Right lobe of liver (tissue), 6 donors: ENCODE measurements around the gene SLF2. TPM values are rescaled to one million over a fixed set of nuclear protein-coding genes. Genes with fewer than 3 reads are reported as not detected.

ENCODE experiments used
- ATAC-seq, 4 donors: fragments of 200-7000 bp; cut with Tn5 transposase; one replicate each; pipeline ENCODE4 v1.9.1; 2020; ENCODE audit warnings: mild to moderate bottlenecking in 4 of 4, moderate library complexity in 4 of 4
- DNase-seq, 3 donors: peaks; one replicate each; pipeline ENCODE4 v3.0.0-alpha.2; 2020
- H3K27ac ChIP-seq, 3 donors: fragments of 200-600 bp; one replicate each; pipeline ENCODE4 v1.8.0; 2022
- H3K27me3 ChIP-seq, 2 donors: fragments of 200-600 bp; one replicate each; pipeline ENCODE4 v1.8.0; 2022
- H3K36me3 ChIP-seq, 4 donors: fragments of 200-600 bp; sonication (generic) in 1 of 4; one replicate each; pipeline versions ENCODE4 v1.5.1 to v1.8.0; 2017 to 2022; ENCODE audit warnings: control low read depth in 1 of 4
- H3K4me1 ChIP-seq, 4 donors: fragments of 200-600 bp; sonication (generic) in 1 of 4; one replicate each; pipeline versions ENCODE4 v1.5.1 to v1.8.0; 2017 to 2022; ENCODE audit warnings: control low read depth in 1 of 4
- H3K4me3 ChIP-seq, 3 donors: fragments of 200-600 bp; one replicate each; pipeline ENCODE4 v1.8.0; 2022
- H3K9me3 ChIP-seq, 4 donors: fragments of 200-600 bp; sonication (generic) in 1 of 4; one replicate each; pipeline versions ENCODE4 v1.5.1 to v1.8.0; 2017 to 2022; ENCODE audit warnings: control low read depth in 1 of 4
- POLR2A ChIP-seq: fragments of 450-650 bp; IDR thresholded peaks from one replicate; pipeline ENCODE4 v1.6.1; 2017; ENCODE audit warnings: antibody characterized with exemption, mild to moderate bottlenecking
- WGBS: methylation state at CpG from one replicate; pipeline ENCODE4 v1.1.6; 2018; ENCODE audit warnings: low coverage, low lambda C conversion rate; ENCODE audit not compliant: insufficient coverage; ENCODE audit errors: missing lambda C conversion rate; 5-methylcytosine and 5-hydroxymethylcytosine counted together
- intact Hi-C, 2 donors: fragments of 100-400 bp; cut with DNase I; formaldehyde crosslinking; loops; one replicate each; pipeline versions ENCODE4 v1.11.2 to v1.14.1; 2022
- total RNA-seq, 6 experiments: library from RNA; depleted of rRNA in 2 of 6; stranded (reverse); fragments of >200 nt in 2 of 6; fragmentation: NEBNext Ultra II Directional in 3 of 6; extraction: Animal tissue kit (Norgen Biotek cat#: 25700) in 3 of 6; gene quantifications; one replicate each; pipeline versions ENCODE4 v1.1.0 to v1.2.4, GENCODE V29; 2016 to 2023
- TF ChIP-seq, protein P1 (sequence below), 4 donors: fragments of 200-600 bp in 3 of 4; fragments of 450-650 bp in 1 of 4; IDR thresholded peaks; one replicate each; pipeline versions ENCODE4 v1.5.1 to v1.8.0; 2016 to 2022; ENCODE audit warnings: antibody characterized with exemption in 4 of 4, mild to moderate bottlenecking in 2 of 4
- donor health status: DM: no; HTN: yes; CAD: no.
- donor health status: DM: no; HTN: no; CAD: no.
- donor health status: DM: no; HTN: no; CAD: no.
- donor health status: DM: no; HTN: yes; CAD: no.
- donor health status: DM: no; HTN: yes; CAD: no.

SLF2 gene
- total RNA-seq, 6 experiments from 2014 or later: 7.1 to 14.2 (median 10.0) TPM

DNA sequence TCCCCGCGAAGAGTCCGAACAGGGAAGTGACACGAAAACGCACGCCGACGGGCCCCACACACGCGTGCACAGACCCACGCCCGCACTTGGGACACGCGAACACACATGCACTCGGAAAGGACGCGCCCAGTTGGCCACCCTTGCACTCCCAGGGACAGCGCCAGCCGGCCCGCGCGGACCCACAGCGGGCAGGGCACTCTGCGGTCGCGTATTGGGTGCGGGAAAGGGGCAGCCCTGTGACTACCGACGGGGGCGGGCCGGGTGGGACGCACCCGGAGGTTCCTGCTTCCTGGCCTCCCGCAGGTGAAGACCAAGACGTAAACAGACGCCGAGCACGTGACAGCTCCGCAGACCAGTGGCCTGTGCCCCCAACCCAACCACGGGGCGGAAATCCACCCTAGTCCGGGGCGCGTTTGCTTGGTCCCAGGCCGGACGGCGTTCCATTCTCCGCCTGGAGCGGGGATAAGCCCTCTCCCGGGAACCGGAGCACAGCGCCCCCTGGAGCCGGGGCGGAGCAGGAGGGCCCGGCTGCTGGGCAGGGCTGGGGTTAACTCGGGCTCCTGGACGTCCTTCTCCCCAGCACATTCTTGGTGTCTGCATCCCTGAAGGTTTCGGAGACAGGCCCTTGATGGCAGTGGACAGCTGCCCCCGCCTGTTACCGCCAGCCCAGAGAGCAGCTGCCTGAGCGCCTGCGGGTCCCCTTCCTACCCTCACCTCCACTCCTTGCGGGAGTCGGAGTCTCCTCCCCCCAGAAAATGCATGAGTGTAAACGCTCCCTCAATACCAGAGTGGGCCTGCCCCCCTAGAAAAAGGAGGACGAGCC is 84.8 kb downstream of the SLF2 start:
- Histone ChIP-seq H3K27me3 (no peaks in the 10 kb centered on the region), H3K27ac (peak overlapping the region; percentile 96 to 100 (median 97)), H3K4me1 (peaks cover 0 to 18% (median 3%) of the 10 kb centered on the region in 4 donors), H3K4me3 (peak overlapping the region; percentile 77 to 81 (median 78)), H3K9me3 (no peaks in the 10 kb centered on the region), H3K36me3 (peaks cover 0 to 3% (median 0%) of the 10 kb centered on the region in 4 donors)
- intact Hi-C loops: no loop called here
- WGBS: 0% methylated on average over 17 of the region's 66 CpGs
- TF ChIP-seq, protein P1, sequence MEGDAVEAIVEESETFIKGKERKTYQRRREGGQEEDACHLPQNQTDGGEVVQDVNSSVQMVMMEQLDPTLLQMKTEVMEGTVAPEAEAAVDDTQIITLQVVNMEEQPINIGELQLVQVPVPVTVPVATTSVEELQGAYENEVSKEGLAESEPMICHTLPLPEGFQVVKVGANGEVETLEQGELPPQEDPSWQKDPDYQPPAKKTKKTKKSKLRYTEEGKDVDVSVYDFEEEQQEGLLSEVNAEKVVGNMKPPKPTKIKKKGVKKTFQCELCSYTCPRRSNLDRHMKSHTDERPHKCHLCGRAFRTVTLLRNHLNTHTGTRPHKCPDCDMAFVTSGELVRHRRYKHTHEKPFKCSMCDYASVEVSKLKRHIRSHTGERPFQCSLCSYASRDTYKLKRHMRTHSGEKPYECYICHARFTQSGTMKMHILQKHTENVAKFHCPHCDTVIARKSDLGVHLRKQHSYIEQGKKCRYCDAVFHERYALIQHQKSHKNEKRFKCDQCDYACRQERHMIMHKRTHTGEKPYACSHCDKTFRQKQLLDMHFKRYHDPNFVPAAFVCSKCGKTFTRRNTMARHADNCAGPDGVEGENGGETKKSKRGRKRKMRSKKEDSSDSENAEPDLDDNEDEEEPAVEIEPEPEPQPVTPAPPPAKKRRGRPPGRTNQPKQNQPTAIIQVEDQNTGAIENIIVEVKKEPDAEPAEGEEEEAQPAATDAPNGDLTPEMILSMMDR (IDR thresholded peaks at IDR 0.05): peak; percentile 82 to 97 (median 90)
- peak; percentile 38 for TF ChIP-seq POLR2A
- DNase-seq (peak; percentile 85 to 89 (median 88)), ATAC-seq (peak; percentile 69 to 75 (median 72))

DNA sequence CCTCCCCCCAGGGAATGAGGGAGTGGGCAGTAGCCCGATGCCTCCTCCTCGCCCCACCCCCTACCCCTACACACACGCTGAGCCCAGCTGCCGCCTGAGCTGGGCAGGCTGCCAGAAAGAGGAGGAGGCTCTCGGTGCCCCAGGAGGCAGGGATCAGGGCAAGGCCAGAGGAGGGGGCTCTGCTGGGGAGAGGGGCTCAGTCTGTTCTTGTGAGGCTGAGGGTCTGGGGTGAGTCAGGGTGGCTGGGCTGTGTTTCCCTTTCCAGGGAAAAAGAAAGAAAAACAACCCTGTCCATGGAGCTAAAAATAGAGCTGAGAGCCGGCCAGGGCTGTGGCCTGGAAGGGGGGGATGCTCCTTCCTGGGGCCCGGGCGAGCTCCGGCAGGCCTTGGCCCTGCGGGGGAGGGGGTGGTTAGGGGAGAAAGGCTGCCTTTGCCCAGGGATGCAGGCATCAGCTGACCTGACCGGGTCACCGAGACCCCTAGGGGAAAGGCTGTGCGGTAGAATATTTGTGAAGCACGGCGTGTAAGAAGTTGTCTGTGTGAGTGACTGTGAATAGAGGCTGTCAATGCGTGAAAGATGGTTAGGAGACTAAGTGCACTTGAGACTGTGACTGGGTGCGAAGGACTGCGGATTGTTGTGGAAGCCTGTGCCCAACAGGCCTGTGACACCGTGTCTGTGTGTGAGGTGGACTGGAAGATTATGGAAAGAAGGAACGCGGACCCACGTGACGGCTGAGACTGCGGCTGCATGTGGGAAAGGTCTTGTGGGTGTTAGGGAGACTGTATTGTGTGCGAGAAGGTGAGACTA is 85.6 kb downstream of the SLF2 start:
- peak overlapping the region; percentile 77 to 81 (median 78) for H3K4me3 ChIP-seq
- peak; percentile 86 to 88 (median 87) for DNase-seq

DNA sequence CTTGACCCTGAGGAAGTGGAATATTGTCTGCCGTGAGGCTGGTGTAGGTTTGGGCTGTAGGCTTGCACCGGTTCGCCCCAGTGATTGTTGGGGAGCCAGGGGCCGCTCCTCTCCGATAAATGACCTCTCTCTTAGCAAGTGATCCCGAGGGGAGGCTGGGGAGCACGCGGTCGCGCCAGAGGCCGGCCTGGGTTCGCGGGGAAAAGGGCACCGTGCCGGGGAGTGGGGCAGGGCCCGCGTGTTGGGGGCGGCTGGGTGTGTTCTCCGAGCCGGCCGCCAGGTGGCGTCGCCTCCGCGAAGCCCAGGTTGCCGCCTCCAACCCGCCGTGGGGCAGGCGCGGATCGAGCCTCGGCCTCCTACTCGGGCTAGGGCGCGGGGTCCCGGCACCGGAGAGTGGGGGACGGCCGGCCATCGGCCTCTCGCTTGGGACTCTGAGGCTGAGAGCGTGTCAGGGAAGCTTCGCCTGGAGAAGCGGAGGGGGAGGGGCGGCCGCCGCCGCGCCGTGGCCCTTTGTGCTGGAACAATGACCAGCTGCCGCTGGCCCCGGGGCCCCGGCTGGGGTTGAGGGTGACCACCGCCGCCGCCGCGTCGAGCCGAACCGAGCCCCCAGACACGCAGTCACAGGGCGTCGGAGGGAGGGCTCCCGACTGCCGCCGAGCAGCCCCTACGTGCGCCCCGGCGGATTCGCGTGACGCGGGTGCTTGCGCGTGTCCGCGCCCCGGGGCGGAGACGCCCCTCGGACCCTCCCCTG is 86.4 kb downstream of the SLF2 start:
- Histone ChIP-seq H3K27ac (peak overlapping the region; percentile 96 to 100 (median 97)), H3K9me3 (no peaks in the 10 kb centered on the region), H3K4me1 (peaks cover 0 to 18% (median 3%) of the 10 kb centered on the region in 4 donors), H3K36me3 (no peaks in the 10 kb centered on the region), H3K4me3 (peak overlapping the region; percentile 77 to 81 (median 78)), H3K27me3 (no peaks in the 10 kb centered on the region)
- peak; percentile 83 to 86 (median 83) for DNase-seq
- intact Hi-C loops: no loop called here
- peak; percentile 65 to 74 (median 70) for ATAC-seq
- WGBS: 0% methylated on average over 1 of the region's 83 CpGs
- TF ChIP-seq, protein P1 (IDR thresholded peaks at IDR 0.05): peak; percentile 96 to 98 (median 96)
- TF ChIP-seq POLR2A: peak; percentile 81

More for the DNA sequence above, 85.6 kb downstream of the SLF2 start:
- Histone ChIP-seq H3K36me3 (peaks cover 0 to under 1% (median 0%) of the 10 kb centered on the region in 4 donors), H3K9me3 (no peaks in the 10 kb centered on the region), H3K27ac (peak overlapping the region; percentile 96 to 100 (median 97)), H3K4me1 (peaks cover 0 to 18% (median 3%) of the 10 kb centered on the region in 4 donors), H3K27me3 (no peaks in the 10 kb centered on the region)
- TF ChIP-seq, protein P1 (IDR thresholded peaks at IDR 0.05): no peak
- no peak for TF ChIP-seq POLR2A
- peak; percentile 50 to 65 (median 58) for ATAC-seq
- intact Hi-C loops: no loop called here
- WGBS: 4% methylated on average over 19 of the region's 25 CpGs

DNA sequence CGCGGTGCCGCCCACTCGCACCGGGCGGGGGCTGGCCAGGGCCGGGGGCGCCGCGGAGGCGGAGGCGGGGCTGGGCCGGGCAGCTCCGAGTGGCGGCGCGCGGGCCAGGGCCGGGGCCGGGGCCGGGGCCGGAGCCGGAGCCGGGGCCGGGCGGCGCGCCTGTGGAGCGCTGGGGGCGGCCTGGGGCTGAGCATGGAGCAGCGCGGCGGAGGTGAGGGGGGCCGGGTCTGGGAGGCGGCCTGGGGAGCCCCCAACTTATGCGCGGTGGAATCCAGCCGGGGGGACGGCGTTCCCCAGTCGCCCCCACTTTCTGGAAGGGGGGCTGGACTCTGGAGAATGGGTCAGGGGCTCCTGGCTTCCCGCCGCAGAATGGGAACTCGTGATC is 87.0 kb downstream of the SLF2 start, which contains the start of gene LZTS2:
LZTS2 (plus strand) TSS at position 67 of the 385 bp plus-strand sequence. CDS start 2,731 bp downstream, outside the sequence.
- WGBS: no CpG with 5 or more reads among the region's 44 CpGs
- TF ChIP-seq, protein P1 (IDR thresholded peaks at IDR 0.05): no peak
- no peak for TF ChIP-seq POLR2A
- Histone ChIP-seq H3K27me3 (no peaks in the 10 kb centered on the region), H3K36me3 (no peaks in the 10 kb centered on the region), H3K4me1 (peaks cover 0 to 18% (median 3%) of the 10 kb centered on the region in 4 donors), H3K27ac (peak within 1 kb of the TSS; percentile 96 to 100 (median 97)), H3K4me3 (peak within 1 kb of the TSS; percentile 77 to 81 (median 78)), H3K9me3 (no peaks in the 10 kb centered on the region)
- no peak for ATAC-seq
- DNase-seq: no peak
- intact Hi-C loops: loop anchor here in 1 of 2 donors (10.0 kb wide), 1 partner anchor 335 kb away; no protein-coding TSS in a partner anchor
